ENCODE results near the gene CRELD2. TPM values are rescaled to one million over a fixed set of nuclear protein-coding genes. Genes with fewer than 3 reads are reported as not detected.

Gene CRELD2
- total RNA-seq, 6 experiments from 2014 or later, result 26.0 to 56.4 (median 47.8) TPM

GRCh38 chr22:49971232-49972162, 53.1 kb downstream of the CRELD2 start:
- Histone ChIP-seq H3K27ac (peak overlapping the region; percentile 85 to 97 (median 91)), H3K36me3 (no peaks in the 10 kb centered on the region), H3K9me3 (no peaks in the 10 kb centered on the region), H3K4me3 (peak overlapping the region; percentile 40 to 73 (median 72)), H3K27me3 (no peaks in the 10 kb centered on the region), H3K4me1 (peaks cover 0 to 46% (median 21%) of the 10 kb centered on the region in 4 donors)
- intact Hi-C loops (cut with DNase I), result no loop called here
- peak; percentile 70 for TF ChIP-seq POLR2A (IDR thresholded peaks at IDR 0.05)
- no peak for TF ChIP-seq CTCF (IDR thresholded peaks at IDR 0.05)
- peak; percentile 52 to 76 (median 66) for ATAC-seq
- peak; percentile 94 to 97 (median 96) for DNase-seq
- 3% methylated on average over 17 of the region's 81 CpGs for WGBS (ENCODE audit: insufficient coverage, low coverage, low lambda C conversion rate, missing lambda C conversion rate)

GRCh38 chr22:49972163-49973017, 54.0 kb downstream of the CRELD2 start:
- no peak for TF ChIP-seq POLR2A (IDR thresholded peaks at IDR 0.05)
- TF ChIP-seq CTCF (IDR thresholded peaks at IDR 0.05), result no peak
- no peaks in the 10 kb centered on the region for H3K9me3 ChIP-seq
- ATAC-seq, result no peak
- 43% methylated on average over 23 of the region's 45 CpGs for WGBS (ENCODE audit: insufficient coverage, low coverage, low lambda C conversion rate, missing lambda C conversion rate)
- no peaks in the 10 kb centered on the region for H3K36me3 ChIP-seq
- peaks cover 0 to 37% (median 15%) of the 10 kb centered on the region in 4 donors for H3K4me1 ChIP-seq
- intact Hi-C loops (cut with DNase I), result no loop called here
- peak overlapping the region; percentile 40 to 73 (median 72) for H3K4me3 ChIP-seq
- peak; percentile 56 to 64 (median 64) for DNase-seq
- peak overlapping the region; percentile 85 to 97 (median 91) for H3K27ac ChIP-seq
- H3K27me3 ChIP-seq, result no peaks in the 10 kb centered on the region

- intact Hi-C loops (cut with DNase I), result no loop called here
- Histone ChIP-seq H3K36me3 (no peaks in the 10 kb centered on the region), H3K4me3 (no peak overlapping the region), H3K27me3 (no peaks in the 10 kb centered on the region), H3K9me3 (no peaks in the 10 kb centered on the region), H3K4me1 (peaks cover 0 to 29% (median 12%) of the 10 kb centered on the region in 4 donors), H3K27ac (no peak overlapping the region)
- 80% methylated on average over 5 of the region's 5 CpGs for WGBS (ENCODE audit: insufficient coverage, low coverage, low lambda C conversion rate, missing lambda C conversion rate)
- ATAC-seq (no peak), DNase-seq (no peak)
- no peak for TF ChIP-seq CTCF (IDR thresholded peaks at IDR 0.05)
- TF ChIP-seq POLR2A (IDR thresholded peaks at IDR 0.05), result no peak
Observed at GRCh38 chr22:49973018-49973961, 54.9 kb downstream of the CRELD2 start.
